Kidney capillary endothelial cell (primary cell): ENCODE measurements around the gene SF3A1.
A peak's percentile ranks its signal among the peaks of the same experiment; 100 is the strongest.

ENCODE experiments used
- DNase-seq: peaks from one replicate; pipeline ENCODE4 v3.0.0-alpha.2; 2018; ENCODE audit warnings: low spot score

The SF3A1 gene

DNA sequence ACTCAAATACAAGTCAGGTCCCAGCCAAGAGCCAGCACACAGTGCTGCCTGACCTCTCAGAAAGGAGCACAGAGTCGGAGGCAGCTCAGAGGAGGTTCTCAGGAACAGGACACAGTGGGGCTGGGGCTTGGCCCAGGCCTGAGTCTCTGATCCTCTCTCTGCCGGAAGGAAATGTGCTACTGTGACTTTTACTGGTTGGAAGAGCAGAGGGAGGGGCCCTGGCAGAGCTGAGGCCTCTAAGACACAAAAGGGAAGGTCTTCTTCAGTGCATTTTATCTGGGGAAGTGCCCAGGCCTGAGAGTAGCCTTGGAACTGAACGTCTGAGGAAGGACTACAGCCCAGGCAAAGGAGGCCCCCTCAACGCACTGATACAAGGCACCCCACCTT is 51.2 kb downstream of the SF3A1 start:
- DNase-seq: peak; percentile 51

DNA sequence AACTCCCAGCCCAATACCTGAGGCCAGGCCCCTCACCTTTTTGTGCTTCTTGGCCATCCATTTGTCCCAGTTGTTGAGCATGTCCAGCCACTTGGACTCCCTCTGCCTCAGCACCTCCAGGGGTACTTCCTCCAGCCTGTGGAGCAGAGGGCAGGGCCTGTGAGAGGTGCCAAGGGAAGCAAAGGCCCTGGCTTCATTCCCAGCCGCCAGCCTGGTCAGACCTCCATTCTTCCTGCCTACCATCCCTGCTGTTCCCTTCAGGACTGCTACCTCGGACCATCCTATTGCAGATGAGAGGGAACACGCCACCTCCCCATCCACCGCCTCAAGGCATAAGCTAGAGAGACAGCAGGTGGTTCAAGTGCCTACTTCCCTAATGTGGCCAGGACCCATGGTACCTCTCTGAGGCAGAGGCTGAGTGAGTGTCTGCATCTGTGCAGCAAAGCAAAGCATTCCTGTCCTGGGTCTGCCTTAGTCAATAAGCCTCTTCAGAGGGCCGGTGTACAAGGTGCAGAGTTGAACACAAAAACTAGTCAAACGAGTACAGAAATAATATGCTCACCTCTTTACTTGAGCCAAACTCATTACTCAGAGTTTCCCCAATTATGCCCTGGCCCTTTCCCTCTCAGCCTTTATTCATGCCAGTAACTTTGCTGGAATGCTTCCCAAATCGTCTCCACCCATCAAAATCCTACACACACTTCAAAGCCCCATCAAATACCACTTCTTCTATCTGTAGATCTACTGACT is 52.0 kb downstream of the SF3A1 start:
- DNase-seq: no peak

DNA sequence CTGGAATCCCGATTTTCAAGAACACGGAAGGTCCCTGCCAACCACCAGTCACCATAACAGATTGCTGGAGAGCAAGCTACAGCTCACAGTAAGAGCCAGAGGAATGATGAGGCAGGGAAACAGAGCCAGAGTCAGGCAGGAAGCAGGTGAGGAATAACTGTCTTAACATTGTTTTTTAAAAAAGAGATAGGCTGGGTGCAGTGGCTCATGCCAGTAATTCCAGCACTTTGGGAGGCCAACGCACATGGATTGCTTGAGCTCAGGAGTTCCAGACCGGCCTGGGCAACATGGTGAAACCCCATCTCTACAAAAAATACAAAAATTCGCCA is 53.9 kb downstream of the SF3A1 start:
- DNase-seq: no peak

DNA sequence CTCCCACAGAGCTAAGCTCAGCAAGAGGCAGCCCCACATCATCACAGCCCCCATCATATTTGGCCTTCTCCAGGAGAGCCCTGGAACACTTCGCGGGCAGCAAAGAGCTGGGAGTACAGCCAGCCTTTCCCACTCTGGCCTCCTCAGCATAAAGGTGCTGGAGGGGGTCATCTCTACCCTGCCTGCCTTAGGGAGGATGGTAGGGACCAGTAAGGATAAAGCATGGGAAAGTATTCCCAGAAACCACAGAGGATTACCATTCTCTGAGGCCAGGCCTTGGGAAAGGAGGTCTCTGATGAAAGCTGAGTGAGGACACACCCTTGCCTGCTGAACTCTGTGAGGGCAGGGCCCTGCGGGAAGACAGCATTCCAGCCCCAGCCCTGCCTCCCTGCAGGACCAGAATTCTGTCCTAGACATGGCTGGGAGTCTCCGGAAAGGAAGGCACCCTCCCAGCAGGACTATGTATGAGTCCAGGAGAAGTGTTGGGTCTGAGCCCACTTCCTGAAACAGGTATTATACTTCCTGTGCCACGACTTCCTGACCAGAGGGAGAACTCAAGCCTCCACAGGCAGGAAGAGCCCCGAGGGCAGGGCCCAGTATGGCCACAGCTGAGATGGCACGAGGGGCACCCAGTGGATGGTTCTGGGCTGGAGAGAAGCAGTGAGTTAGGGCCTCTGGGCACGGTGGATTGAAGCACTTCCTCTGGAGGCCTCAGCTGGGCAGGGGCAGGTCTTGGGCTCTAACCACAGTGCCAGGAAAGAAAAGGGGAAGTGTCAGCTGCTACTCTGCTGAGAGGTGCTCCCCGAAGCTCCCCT is 54.5 kb downstream of the SF3A1 start:
- no peak for DNase-seq

DNA sequence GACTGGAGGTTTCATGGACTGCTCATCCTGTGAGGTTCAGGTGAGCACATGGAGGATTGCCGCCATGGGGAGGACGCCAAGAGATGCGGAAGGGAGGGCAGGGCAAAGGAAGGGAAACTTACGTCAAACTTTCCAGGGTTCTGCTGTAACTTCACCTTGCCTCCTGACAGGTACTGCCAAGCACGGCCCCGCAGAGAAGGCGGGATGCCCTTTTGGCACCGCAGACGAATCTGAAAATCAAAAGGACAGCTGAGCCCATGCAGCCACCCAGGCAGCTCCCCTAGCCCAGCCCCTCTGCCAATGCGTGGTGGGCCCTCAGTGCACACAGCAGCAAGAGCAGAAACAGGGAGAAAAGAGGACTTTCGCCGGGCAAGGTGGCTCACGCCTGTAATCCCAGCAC is 57.4 kb downstream of the SF3A1 start:
- no peak for DNase-seq

DNA sequence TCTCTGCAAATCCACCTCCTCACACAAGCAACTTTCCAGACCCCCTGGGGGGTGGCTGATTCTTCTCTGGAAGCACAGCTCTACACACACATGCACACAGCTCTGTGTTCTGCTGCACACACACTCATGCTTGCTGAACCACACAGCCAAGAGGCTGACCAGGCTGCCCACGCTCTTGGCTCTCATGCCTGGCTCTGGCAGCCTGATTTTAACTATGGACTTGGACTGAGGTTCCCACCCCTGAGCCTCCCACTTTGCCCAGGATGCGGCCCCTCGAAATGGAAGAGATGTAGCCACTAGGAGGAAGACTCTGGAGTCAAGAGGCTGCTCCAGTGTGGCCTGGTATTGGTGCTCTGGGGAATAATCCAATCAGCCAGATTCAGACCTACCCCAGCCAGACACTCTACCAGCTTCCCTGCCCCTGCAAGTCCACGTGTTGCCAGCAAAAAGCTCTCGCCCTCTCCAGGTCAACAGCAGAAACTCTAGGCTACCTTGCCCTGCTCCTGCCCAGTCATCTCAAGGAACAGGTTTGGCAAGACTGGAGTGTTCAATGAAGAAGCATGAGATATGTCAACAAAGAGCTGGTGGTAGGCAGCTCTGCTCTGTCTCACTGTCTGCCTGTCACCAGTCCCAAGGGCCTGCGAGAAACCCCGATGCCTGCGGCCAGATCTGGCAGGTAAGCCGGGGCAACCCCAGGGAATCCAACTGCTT is 58.5 kb downstream of the SF3A1 start:
- no peak for DNase-seq

DNA sequence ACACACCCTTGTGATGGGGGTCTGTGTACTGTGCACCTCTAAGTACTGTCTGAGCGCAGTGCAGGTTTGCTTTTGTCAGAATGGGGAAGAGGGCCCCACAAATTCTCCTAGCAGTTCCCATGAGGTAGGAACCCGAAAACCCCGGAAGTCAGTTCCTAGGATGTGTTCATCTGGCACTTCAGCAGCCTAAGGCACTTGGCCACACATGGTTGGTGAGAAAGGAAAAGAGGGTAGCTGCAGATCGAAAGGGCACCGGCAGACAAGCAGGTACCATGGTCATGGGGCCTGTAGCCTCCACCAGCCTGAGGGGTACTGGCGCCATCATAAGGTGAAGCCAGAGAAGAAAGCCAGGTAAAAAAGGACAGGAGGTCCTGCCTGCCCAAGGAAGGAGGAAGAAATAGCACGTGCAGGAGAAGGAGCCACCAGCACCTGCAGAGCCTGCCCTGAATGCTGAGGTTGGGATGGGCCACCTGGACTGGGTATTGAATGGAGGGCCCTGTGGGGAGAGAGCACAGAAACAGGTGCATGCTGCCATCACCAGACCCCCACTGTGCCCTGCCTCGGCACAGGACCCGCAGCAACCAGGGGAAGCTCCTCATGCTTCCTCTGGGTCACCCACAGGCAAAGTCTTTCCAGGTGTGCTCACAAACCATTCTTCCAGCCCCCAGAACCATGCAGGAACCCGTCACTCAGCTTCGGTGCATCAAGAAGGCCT is 59.3 kb downstream of the SF3A1 start:
- no peak for DNase-seq

DNA sequence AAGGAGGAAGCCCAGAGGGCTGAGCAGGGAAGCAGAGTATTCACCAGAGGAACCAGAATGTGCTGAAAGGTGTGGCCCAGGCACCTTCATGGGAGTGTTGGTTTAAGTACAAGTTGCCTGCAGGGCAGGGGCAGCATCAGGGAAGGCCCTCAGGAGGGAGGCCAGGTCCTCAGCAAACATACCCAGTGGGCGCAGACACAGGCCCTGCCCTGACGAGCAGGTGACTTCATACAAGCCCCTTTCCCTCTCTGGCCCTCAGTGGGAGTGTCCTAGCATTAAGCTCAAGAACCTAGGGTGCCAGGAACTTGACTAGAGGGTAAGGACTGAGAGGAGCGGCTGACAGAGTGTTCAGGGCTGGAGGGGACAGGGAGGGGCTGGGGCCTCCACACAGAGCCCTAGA is 59.9 kb downstream of the SF3A1 start:
- no peak for DNase-seq

DNA sequence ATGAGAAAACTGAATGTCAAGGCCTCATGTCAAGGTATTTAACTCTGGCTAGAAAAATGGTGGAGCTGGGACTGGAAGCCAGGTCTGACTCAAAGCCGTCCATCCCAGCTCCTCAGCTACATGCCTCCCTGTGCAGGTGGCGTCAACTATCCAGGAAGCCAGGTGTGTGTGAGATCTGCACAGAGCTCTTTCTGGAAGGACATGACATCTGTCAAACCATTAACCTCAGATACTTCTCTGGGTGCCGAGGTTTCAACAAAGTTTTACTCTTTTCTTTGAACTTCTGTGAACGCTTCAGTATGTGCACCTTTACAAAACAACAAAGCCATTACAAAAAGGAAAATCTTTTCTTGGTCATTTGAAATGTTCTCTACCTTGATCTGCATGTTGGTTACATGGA is 60.4 kb downstream of the SF3A1 start:
- no peak for DNase-seq

DNA sequence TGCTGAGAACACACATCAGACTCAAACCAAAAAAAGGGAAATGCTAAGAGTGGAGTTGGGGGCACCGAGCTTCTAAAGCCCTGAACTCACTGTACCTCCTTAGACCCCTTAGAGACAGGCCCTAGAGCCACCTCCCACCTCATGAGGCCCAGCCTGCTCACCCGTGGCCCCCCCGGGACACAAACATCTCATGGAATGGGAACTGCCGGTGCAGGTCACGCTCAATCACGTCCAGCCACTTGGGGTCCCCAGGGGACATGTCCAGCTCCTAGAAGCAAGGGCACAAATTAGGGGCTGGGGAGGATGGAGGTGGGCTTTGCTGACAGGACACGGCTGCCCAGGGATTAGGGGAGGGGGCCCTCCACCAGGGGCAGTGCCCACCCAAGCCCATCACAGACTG is 61.1 kb downstream of the SF3A1 start:
- DNase-seq: no peak

DNA sequence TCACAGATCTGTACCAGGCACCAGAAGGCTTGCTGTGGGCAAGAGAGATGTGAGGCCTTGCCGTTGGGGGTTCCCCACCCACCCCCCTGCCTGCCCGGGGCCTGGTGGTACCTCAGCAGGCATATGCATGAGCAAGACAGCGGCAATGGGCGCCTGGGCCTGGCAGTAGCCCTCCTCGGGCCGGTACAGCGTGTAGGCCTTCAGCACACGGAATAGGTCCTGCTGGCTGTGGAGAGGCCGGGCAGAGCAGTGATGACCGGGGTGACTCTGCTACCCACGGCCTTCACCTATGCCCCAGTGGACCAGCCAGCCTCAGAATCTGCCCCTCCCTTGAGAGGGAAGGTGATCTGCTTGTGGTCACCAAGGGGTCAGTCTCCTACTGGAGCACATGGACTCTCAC is 61.9 kb downstream of the SF3A1 start:
- no peak for DNase-seq

DNA sequence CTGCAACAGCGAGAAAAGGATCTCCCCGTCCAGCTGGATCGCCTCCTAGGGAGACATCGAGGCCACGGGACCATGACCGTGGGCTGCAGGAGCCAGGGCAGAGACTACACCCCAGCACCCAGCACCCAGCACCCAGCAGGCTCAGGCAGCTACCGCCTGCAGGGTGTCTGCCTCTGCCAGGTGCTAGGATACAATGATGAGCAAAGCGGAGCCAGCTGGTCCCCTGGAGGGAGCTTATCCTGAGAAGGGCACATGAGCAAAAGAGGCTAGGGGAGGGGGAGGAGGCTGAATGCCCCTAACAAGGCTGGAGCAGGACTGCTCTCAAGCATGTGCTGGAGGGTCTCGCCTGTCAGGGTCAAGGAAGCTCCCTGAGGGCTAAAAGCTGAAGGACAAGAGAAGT is 62.6 kb downstream of the SF3A1 start:
- DNase-seq: no peak

DNA sequence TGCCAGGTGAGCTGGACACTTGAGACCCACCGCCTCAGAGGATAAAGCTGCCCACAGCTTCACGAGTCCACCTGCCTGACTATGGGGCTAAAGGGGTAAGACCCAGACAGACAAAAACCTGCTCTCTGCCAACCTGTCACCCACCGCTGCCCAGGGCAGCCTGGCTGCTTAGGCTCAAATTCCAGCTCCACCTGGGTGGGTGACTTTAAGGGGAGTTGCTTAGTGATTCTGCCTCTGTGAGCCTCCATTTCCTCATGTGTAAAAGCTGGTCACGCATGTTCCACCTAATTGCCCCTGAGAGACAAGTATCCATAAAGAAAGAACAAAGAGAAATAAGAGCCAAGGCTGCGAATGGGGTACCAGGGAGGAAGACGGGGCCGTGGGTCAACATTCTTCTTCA is 63.7 kb downstream of the SF3A1 start:
- DNase-seq: no peak

DNA sequence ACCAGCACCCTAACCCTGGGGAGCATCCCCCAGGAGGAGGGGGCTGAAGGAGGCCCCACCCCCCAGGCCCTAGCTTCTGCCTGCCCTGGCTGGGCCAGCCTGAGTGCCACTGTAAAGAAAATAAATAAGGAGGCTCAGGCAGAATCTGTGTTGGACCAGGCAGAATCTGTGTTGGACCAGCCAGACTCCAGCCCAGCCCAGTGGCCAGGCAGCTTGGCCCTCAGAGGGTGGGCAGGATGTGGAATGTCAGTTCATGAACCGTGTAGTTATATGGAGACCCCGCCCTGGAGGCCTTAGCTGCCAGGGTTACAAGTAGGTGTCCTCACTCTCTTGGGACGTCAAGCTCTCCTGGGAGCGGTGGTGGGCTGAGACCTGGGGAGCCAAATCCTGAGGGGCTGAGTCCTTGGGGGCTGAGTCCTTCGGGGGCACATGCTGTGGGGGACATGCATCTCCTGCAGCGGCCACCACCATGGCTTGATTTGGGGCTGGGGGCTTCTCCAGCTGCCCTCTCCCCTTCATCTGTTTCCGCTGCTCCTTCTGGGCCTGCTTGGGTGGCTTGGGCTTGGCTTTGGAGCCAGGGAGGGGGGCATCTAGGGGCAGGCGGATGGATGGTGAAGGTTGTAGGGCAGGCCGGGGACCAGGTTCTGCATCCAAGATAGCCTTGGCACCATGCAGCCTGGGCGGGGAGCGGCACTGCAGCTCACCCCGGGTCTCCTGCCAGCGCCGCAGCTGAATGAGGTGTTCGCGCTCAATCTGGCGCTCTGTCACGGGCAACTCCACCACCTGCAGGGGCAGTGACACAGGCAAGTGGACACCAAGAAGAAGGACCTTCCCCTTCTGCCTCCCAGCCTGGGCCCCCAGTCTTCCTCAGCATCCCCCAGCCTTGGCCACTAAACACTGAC is 64.4 kb downstream of the SF3A1 start:
- DNase-seq: no peak

DNA sequence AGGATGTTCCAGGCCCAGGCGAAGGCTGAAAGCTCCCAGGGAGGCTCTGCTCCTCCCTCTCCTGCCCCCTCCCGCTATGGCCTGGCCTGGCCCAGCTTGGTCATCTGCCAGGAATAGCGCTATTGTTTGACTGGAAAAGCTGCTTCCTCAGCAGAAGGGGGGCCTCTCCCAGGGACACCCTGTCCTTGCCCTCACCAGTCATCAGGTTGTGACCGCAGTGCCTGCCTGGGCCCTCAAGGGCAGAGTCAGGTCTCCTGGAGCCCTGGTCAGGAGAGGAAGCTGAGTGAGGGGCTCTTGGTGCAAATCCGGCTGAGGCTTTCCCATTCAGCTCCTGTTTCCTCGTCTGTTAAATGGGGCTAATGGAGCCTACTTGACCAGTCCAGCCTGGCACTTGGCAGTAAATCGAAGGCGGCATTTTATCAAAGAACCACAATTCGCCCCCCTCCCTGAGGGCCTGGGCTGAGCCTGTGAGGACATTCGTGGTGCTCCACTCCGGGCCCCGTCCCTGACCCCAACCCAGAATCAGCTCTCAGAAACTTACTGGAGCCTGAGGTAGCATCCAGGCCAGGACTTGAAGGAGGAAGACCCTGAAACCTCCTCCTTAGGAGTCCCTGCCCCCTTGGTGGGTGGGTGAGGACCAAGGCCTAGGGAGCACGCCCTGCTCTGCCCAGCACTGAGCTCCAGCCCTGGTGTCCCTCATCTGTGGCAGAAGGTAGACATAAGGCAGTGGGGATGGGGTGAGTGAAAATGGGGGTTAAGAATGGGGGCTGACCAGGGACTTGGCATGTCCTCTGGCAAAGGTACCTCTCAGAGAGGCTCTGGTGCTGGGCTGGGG is 65.4 kb downstream of the SF3A1 start:
- peak; percentile 91 for DNase-seq

DNA sequence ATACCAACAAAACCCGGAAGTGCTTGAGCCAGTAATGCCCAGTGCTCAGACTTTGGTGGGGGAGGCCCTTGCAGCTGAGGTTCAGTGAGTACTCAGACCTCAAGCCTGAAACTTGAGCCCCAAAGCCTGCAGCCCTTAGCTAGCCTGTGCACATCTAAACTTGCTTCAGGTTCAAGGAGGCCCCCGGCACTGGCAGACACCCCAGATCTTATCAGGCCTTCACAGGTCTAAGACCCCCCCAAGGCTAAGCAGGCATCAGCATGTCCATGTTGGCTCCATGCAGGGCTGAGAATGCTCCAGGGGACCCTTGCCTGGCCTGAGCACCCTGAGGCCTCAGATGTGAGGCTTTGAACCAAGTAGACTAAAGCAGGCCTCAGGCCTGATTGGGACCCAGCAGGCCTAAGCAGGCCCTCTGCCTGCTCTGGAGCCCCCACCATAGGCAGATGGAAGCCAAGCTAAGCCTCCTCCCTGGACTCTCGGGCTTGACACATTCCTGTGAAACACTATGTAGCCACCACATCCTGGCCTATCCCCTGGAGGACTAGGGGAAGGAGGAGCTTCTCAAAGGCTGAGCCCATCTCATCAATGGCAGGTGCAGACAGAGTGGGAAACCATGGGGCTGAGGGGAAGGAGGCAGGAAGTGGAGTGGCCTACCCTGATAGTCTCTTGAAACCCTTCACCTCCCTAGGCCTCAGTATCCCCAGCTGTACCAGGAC is 66.2 kb downstream of the SF3A1 start:
- peak; percentile 72 for DNase-seq

DNA sequence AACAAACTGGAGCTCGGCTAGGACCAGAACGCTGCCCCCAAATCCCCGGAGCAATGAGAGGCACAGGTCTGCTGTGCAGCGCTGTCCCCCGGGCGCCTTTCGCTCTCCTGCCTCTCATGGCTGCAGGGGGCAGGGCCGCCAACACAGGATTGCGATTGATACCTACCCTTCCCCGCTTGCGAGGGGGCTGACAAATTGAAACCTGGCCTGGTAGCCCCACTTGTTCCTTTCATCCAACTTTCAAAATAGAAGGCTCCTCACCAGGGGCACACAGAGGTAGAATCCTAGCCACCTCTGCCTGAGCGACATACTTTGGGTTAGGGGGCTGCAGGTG is 66.7 kb downstream of the SF3A1 start:
- DNase-seq: no peak

DNA sequence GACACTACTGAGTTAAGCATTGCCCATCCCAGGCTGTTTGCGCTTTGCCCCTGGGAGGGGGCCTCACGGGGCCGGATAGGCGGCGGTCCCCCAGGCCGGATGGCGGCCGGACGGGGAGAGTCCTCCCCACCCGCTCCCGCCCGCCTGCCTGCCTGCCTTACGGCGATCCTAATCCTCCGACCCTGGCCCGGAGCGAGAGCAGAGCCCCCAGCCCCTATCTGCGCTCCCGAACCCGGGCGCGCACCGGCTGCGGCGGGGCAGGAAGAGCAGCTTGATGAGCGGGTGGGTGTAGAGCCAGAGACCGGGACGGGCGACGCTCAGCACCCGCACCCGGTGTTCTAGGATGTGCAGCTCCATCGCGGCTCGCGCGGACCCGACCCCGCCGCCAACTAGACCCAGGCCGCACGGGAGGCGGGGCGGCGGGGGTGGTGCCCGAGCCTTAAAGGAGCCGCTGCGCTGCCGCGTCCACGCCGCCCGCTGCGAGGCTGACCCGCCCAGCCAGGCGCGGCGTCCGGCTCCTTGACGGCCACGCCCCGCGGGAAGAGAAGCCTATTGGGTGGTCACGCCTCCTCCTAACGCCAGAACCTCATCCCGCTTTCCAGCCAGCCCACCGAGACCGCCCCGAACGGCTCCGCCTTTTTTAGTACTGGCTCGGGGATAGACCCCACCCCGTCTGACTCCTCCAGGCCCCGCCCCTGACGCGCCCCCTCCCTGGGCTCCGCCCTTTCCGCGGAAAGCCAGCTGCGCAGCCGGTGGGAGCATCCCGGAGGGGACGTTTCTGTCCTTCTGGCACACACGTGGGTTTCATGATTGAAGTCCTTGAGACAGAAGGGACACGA is 67.3 kb downstream of the SF3A1 start, which contains the start of gene CASTOR1:
TSS of gene CASTOR1 (minus strand) at position 365 of the 839 bp plus-strand sequence. CDS start at position 357, 8 bp downstream.
- DNase-seq: peak; percentile 94
